Stimulated activated CD4-positive, alpha-beta T cell treated with anti-CD3 and anti-CD28 coated beads, Interleukin-4, amount 100 ng/mL, for 4 hours (primary cell): Measurements from ENCODE around the gene FEZF2.

ENCODE experiments used
- DNase-seq, 2 experiments: peaks; one replicate each; pipeline ENCODE4 v3.0.0-alpha.2; 2020

Gene FEZF2

DNA sequence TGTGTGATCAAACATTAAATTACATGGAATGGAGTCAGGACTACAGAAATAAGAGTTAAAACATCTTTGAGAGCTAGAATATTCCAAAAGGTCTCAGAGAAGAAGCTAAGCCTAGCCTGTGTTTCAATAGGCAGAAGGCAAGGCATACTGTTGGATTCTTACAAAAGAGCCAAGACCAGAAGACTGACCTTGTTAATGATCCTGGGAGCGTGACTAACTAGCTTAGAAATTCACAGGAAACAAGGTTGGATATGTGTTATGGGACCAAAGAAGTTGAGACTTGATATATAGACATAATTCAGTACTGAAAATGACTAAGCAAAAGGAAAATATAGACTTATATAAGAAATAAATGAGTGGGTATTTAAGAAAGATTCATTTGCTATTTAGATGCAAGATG, 50.1 kb downstream of the FEZF2 start:
- no peak for DNase-seq
